Suprapubic skin (tissue), 4 donors: ENCODE measurements around the gene KIAA0586. TPM values are rescaled to one million over a fixed set of nuclear protein-coding genes. Genes with fewer than 3 reads are reported as not detected.

Source experiments
- DNase-seq, 2 donors: peaks; one replicate each; pipeline ENCODE4 v3.0.0-alpha.2; 2019; ENCODE audit warnings: low spot score in 2 of 2
- H3K27ac ChIP-seq: fragments of 200-600 bp; sonication (generic); one replicate; pipeline ENCODE4 v1.5.1; 2019
- H3K27me3 ChIP-seq: fragments of 200-600 bp; sonication (generic); one replicate; pipeline ENCODE4 v1.5.1; 2019
- H3K36me3 ChIP-seq: fragments of 200-600 bp; sonication (generic); one replicate; pipeline ENCODE4 v1.5.1; 2019
- H3K4me1 ChIP-seq: fragments of 200-600 bp; sonication (generic); one replicate; pipeline ENCODE4 v1.5.1; 2019
- H3K4me3 ChIP-seq: fragments of 200-600 bp; sonication (generic); one replicate; pipeline ENCODE4 v1.5.1; 2019; ENCODE audit warnings: mild to moderate bottlenecking
- H3K9me3 ChIP-seq: fragments of 200-600 bp; sonication (generic); one replicate; pipeline ENCODE4 v1.5.1; 2019
- CTCF ChIP-seq, 2 donors: fragments of 200-600 bp in 1 of 2; fragments of 450-650 bp in 1 of 2; sonication (generic) in 1 of 2; IDR thresholded peaks; one replicate each; pipeline ENCODE4 v1.5.1; 2016 to 2019; ENCODE audit warnings: antibody characterized with exemption in 2 of 2, mild to moderate bottlenecking in 1 of 2, moderate library complexity in 1 of 2
- EP300 ChIP-seq: sonication (generic); formaldehyde crosslinking; IDR thresholded peaks from one replicate; pipeline ENCODE4 v1.6.1; 2017; ENCODE audit warnings: antibody characterized with exemption
- POLR2A ChIP-seq, 2 donors: fragments of 450-650 bp; IDR thresholded peaks; one replicate each; pipeline ENCODE4 v1.6.1; 2017; ENCODE audit warnings: antibody characterized with exemption in 2 of 2, mild to moderate bottlenecking in 2 of 2, moderate library complexity in 2 of 2
- POLR2AphosphoS5 ChIP-seq, 3 donors: sonication (generic); formaldehyde crosslinking; IDR thresholded peaks; one replicate each; pipeline ENCODE4 v1.6.1; 2017; ENCODE audit warnings: antibody characterized with exemption in 3 of 3
- WGBS: methylation state at CpG from one replicate; pipeline ENCODE4 v1.1.5; 2018; 5-methylcytosine and 5-hydroxymethylcytosine counted together
- total RNA-seq, 4 donors: library from RNA; depleted of rRNA; stranded (reverse); fragments of >200 nt; gene quantifications; one replicate each; pipeline ENCODE4 v1.1.0, GENCODE V29; 2016

The KIAA0586 gene
- total RNA-seq, 4 donors from 2014 or later = 11.1 to 37.1 (median 16.5) TPM

GRCh38 chr14:58557242-58557641 lies 129.7 kb downstream of the KIAA0586 start:
- Histone ChIP-seq H3K4me3 (no peak overlapping the region), H3K27me3 (no peaks in the 10 kb centered on the region), H3K27ac (no peak overlapping the region), H3K9me3 (no peaks in the 10 kb centered on the region), H3K36me3 (no peaks in the 10 kb centered on the region), H3K4me1 (no peaks in the 10 kb centered on the region)
- TF ChIP-seq POLR2AphosphoS5 (IDR thresholded peaks at IDR 0.05) (no peak), EP300 (no peak), POLR2A (IDR thresholded peaks at IDR 0.05) (no peak), CTCF (IDR thresholded peaks at IDR 0.05) (no peak)
- no peak for DNase-seq
- WGBS = 92% methylated on average over 4 of the region's 4 CpGs

GRCh38 chr14:58560208-58560607 lies 132.7 kb downstream of the KIAA0586 start:
- H3K27ac ChIP-seq = no peak overlapping the region
- H3K4me1 ChIP-seq = no peaks in the 10 kb centered on the region
- TF ChIP-seq POLR2A (IDR thresholded peaks at IDR 0.05) = no peak
- TF ChIP-seq EP300 = no peak
- WGBS = 66% methylated on average over 3 of the region's 3 CpGs
- H3K27me3 ChIP-seq = no peaks in the 10 kb centered on the region
- DNase-seq = no peak
- no peak overlapping the region for H3K4me3 ChIP-seq
- H3K9me3 ChIP-seq = no peaks in the 10 kb centered on the region
- H3K36me3 ChIP-seq = no peaks in the 10 kb centered on the region

- Histone ChIP-seq H3K27me3 (no peaks in the 10 kb centered on the region), H3K4me3 (no peak overlapping the region), H3K36me3 (no peaks in the 10 kb centered on the region), H3K27ac (no peak overlapping the region), H3K9me3 (no peaks in the 10 kb centered on the region), H3K4me1 (no peaks in the 10 kb centered on the region)
- TF ChIP-seq CTCF (IDR thresholded peaks at IDR 0.05) (no peak), POLR2A (IDR thresholded peaks at IDR 0.05) (no peak)
- WGBS = 86% methylated on average over 2 of the region's 2 CpGs
- no peak for DNase-seq
Observed at GRCh38 chr14:58562141-58562540, 134.6 kb downstream of the KIAA0586 start.

- no peaks in the 10 kb centered on the region for H3K36me3 ChIP-seq
- H3K27me3 ChIP-seq = no peaks in the 10 kb centered on the region
- no peak for DNase-seq
- H3K4me3 ChIP-seq = no peak overlapping the region
- H3K27ac ChIP-seq = no peak overlapping the region
- TF ChIP-seq POLR2A (IDR thresholded peaks at IDR 0.05) = no peak
- no peak for TF ChIP-seq EP300
- TF ChIP-seq POLR2AphosphoS5 (IDR thresholded peaks at IDR 0.05) = no peak
- TF ChIP-seq CTCF (IDR thresholded peaks at IDR 0.05) = no peak
- H3K9me3 ChIP-seq = no peaks in the 10 kb centered on the region
- WGBS = 80% methylated on average over 3 of the region's 3 CpGs
- H3K4me1 ChIP-seq = no peaks in the 10 kb centered on the region
Observed at GRCh38 chr14:58563978-58564377, 136.5 kb downstream of the KIAA0586 start.

GRCh38 chr14:58565832-58566231 lies 138.3 kb downstream of the KIAA0586 start:
- H3K36me3 ChIP-seq = no peaks in the 10 kb centered on the region
- 68% methylated on average over 4 of the region's 4 CpGs for WGBS
- H3K4me3 ChIP-seq = no peak overlapping the region
- no peaks in the 10 kb centered on the region for H3K9me3 ChIP-seq
- no peak overlapping the region for H3K27ac ChIP-seq
- H3K27me3 ChIP-seq = no peaks in the 10 kb centered on the region
- TF ChIP-seq POLR2AphosphoS5 (IDR thresholded peaks at IDR 0.05) (no peak), CTCF (IDR thresholded peaks at IDR 0.05) (no peak), POLR2A (IDR thresholded peaks at IDR 0.05) (no peak), EP300 (no peak)
- DNase-seq = no peak
- no peaks in the 10 kb centered on the region for H3K4me1 ChIP-seq

GRCh38 chr14:58566979-58567378 lies 139.5 kb downstream of the KIAA0586 start:
- TF ChIP-seq EP300 = no peak
- TF ChIP-seq POLR2A (IDR thresholded peaks at IDR 0.05) = no peak
- TF ChIP-seq CTCF (IDR thresholded peaks at IDR 0.05) = no peak
- no peak for TF ChIP-seq POLR2AphosphoS5 (IDR thresholded peaks at IDR 0.05)
- H3K4me1 ChIP-seq = no peaks in the 10 kb centered on the region
- H3K27ac ChIP-seq = no peak overlapping the region
- WGBS = 95% methylated on average over 3 of the region's 3 CpGs
- H3K9me3 ChIP-seq = no peaks in the 10 kb centered on the region
- no peak overlapping the region for H3K4me3 ChIP-seq
- H3K36me3 ChIP-seq = no peaks in the 10 kb centered on the region
- H3K27me3 ChIP-seq = no peaks in the 10 kb centered on the region
- no peak for DNase-seq
